Suppressor macrophage treated with lipopolysaccharide for 1 hour (primary cell): ENCODE data around the gene RAD54L.
"Not testable (repeated sequence)": the region's sequence is repeated elsewhere in the genome, so short reads cannot be mapped to it uniquely, and the experiment has no call there.

Experiments used
- DNase-seq, 3 donors: peaks; one replicate each; pipeline ENCODE4 v3.0.0-alpha.2; 2020 to 2022

RAD54L gene

DNA sequence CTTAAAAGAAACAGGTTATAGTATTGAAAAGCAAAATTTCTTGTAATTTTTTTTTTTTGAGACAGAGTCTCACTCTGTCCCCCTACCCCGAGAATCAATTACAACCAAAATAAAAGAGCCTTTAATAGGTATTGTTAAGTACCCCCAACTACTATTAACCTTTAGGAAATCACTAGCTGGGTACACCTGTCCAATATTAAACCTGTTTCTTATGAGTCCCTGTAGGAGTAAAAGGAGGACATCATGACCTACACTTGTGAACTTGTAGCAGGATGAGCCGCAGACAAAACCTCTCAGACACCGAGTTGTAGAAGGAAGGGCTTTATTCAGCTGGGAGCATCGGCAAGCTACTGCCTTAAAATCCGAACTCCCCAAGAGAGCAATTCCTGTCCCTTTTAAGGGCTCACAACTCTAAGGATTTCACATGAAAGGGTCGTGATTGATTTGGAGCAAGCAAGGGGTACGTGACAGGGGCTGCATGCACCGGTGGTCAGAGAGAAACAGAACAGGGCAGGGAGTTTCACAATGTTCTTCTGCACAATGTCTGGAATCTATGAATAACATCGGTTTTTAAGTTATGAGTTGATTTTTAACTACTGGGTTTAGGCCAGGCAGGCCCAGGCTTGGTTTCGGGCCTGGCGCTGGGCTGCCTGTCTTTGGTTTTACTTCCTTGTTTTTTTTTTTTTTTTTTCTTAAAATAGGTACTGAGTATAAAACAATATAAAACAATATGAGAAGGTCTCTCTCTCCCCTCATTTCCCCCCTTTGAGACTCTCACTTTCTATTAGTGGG, 77.9 kb downstream of the RAD54L start:
- DNase-seq = not testable (repeated sequence)
